Endothelial cell of umbilical vein (primary cell): ENCODE measurements around the gene PITPNM3. TPM values are rescaled to one million over a fixed set of nuclear protein-coding genes. Genes with fewer than 3 reads are reported as not detected.

ENCODE experiments used
- BruUV-seq: library from RNA; stranded (reverse); fragments of 400-500 nt; replicated peaks from 2 replicates; lab custom pipeline; 2021; lab: Mats Ljungman, UMichigan
- CTCF ChIA-PET: fragments of 300-600, 350-600 bp; sonication (Branson Sonifier 250); formaldehyde crosslinking; loops from one replicate; lab custom pipeline; 2021; ENCODE audit warnings: antibody characterized with exemption, inconsistent platforms; lab: Charles Lee
- POLR2A ChIA-PET: fragments of 300-600, 350-600 bp; sonication (Branson Sonifier 250); formaldehyde crosslinking; loops from one replicate; lab custom pipeline; 2021; ENCODE audit warnings: antibody characterized with exemption, inconsistent platforms; lab: Charles Lee
- DNase-seq: peaks from one replicate; pipeline ENCODE4 v3.0.0-alpha.2; 2011; ENCODE audit warnings: low read depth, low spot score
- FAIRE-seq: peaks from 2 replicates; lab custom pipeline; 2011; peaks lifted over from hg19 to GRCh38; lab: Jason Lieb, UNC
- H2AFZ ChIP-seq: 2 replicates; pipeline ENCODE4 v1.6.0; 2012; ENCODE audit warnings: low read depth, low read length, control low read depth, inconsistent platforms
- H3K27ac ChIP-seq: 2 replicates; pipeline ENCODE4 v1.5.1; 2011; ENCODE audit warnings: low read depth, mild to moderate bottlenecking, control low read depth, low read length, moderate library complexity; ENCODE audit not compliant: insufficient read depth
- H3K27me3 ChIP-seq, 2 experiments: 2 replicates each; pipeline versions ENCODE4 v1.6.0 to v1.6.1; 2011; ENCODE audit warnings: low read length in 2 of 2, mixed read lengths in 1 of 2; ENCODE audit not compliant: control insufficient read depth in 2 of 2, insufficient read depth in 2 of 2
- H3K36me3 ChIP-seq, 2 experiments: 2 replicates in 1 of 2; 3 replicates in 1 of 2; pipeline ENCODE4 v1.5.1; 2011; ENCODE audit warnings: low read length in 2 of 2, mild to moderate bottlenecking in 1 of 2, moderate library complexity in 1 of 2; ENCODE audit not compliant: control insufficient read depth in 2 of 2, insufficient read depth in 2 of 2; ENCODE audit errors: extremely low read depth in 1 of 2
- H3K4me1 ChIP-seq: 3 replicates; pipeline ENCODE4 v1.5.1; 2011; ENCODE audit warnings: mild to moderate bottlenecking, low read length; ENCODE audit not compliant: control insufficient read depth, insufficient read depth; ENCODE audit errors: extremely low read depth
- H3K4me2 ChIP-seq: 2 replicates; pipeline ENCODE4 v1.6.1; 2011; ENCODE audit warnings: low read length, control low read depth, mixed read lengths; ENCODE audit not compliant: insufficient read depth
- H3K4me3 ChIP-seq, 3 experiments: fragments of 200-600 bp in 1 of 3; sonication (generic), shearing (Covaris generic) in 1 of 3; replicated peaks in 1 of 3; 2 replicates each; pipeline ENCODE4 v1.5.1; 2011 to 2016; ENCODE audit warnings: control low read depth in 3 of 3, low read length in 3 of 3, mild to moderate bottlenecking in 2 of 3, inconsistent platforms in 1 of 3, low read depth in 1 of 3, moderate library complexity in 1 of 3; ENCODE audit not compliant: insufficient read depth in 1 of 3
- H3K79me2 ChIP-seq: 2 replicates; pipeline ENCODE4 v1.6.0; 2012; ENCODE audit warnings: low read length, inconsistent platforms; ENCODE audit not compliant: control insufficient read depth, insufficient read depth
- H3K9ac ChIP-seq: replicated peaks from 2 replicates; pipeline ENCODE3; 2011; ENCODE audit warnings: low read length, control low read depth; ENCODE audit not compliant: insufficient read depth; ENCODE audit errors: extremely low read depth
- H3K9me1 ChIP-seq: replicated peaks from 3 replicates; pipeline ENCODE4 v1.6.0; 2011; ENCODE audit warnings: mild to moderate bottlenecking, low read length; ENCODE audit not compliant: control insufficient read depth, insufficient read depth; ENCODE audit errors: extremely low read depth
- H3K9me3 ChIP-seq: replicated peaks from 2 replicates; pipeline ENCODE4 v1.5.1; 2012; ENCODE audit warnings: low read length, inconsistent platforms; ENCODE audit not compliant: control insufficient read depth, insufficient read depth
- H4K20me1 ChIP-seq: replicated peaks from 2 replicates; pipeline ENCODE3; 2011; ENCODE audit warnings: mild to moderate bottlenecking, low read length; ENCODE audit not compliant: control insufficient read depth, insufficient read depth; ENCODE audit errors: extremely low read depth
- FOS ChIP-seq: IDR thresholded peaks from 2 replicates; pipeline ENCODE4 v1.6.1; 2011; ENCODE audit warnings: mild to moderate bottlenecking, low read length, moderate library complexity, borderline replicate concordance; ENCODE audit not compliant: insufficient read depth
- GATA2 ChIP-seq: IDR thresholded peaks from 2 replicates; pipeline ENCODE4 v1.7.0; 2011; ENCODE audit warnings: low read depth, mild to moderate bottlenecking, moderate library complexity, mixed read lengths, low read length; ENCODE audit not compliant: insufficient read length, insufficient read depth
- JUN ChIP-seq: IDR thresholded peaks from 2 replicates; pipeline ENCODE4 v1.6.1; 2011; ENCODE audit warnings: borderline replicate concordance, low read depth; ENCODE audit not compliant: insufficient read length, insufficient read depth
- MYC ChIP-seq: IDR thresholded peaks from one replicate; pipeline ENCODE4 v1.6.1; 2011; ENCODE audit warnings: mild to moderate bottlenecking, low read depth, low read length
- dilution Hi-C: fragments of 300-500 bp; cut with MboI; formaldehyde crosslinking; loops from one replicate; pipeline ENCODE4 v1.15.0; 2019; ENCODE audit warnings: low sequenced_read_pairs; ENCODE audit not compliant: extremely low pct_ligation_motif_present
- intact Hi-C: fragments of 100-400 bp; cut with micrococcal nuclease; formaldehyde crosslinking; loops from one replicate; pipeline ENCODE4 v1.10.0; 2022
- polyA plus RNA-seq, 4 experiments: library from polyadenylated mRNA; depleted of rRNA in 3 of 4; stranded (reverse) in 3 of 4; unstranded in 1 of 4; fragments of >200 nt; gene quantifications; 2 replicates each; pipeline versions ENCODE4 v1.2.1 to v1.2.3, GENCODE V29; 2011 to 2012; ENCODE audit warnings: missing spikeins in 1 of 4
- total RNA-seq: library from RNA; stranded (reverse); gene quantifications from 2 replicates; pipeline ENCODE4 v1.2.3, GENCODE V29; 2021
- TF ChIP-seq, protein P1 (sequence below), 2 donors: IDR thresholded peaks; 1 replicate in 1 of 2; 2 replicates in 1 of 2; pipeline ENCODE4 v1.5.1; 2011; ENCODE audit warnings: low read length in 2 of 2, mild to moderate bottlenecking in 2 of 2, moderate library complexity in 2 of 2, control low read depth in 1 of 2, inconsistent platforms in 1 of 2, low read depth in 1 of 2; ENCODE audit not compliant: insufficient read depth in 1 of 2; ENCODE audit errors: extremely low read depth in 1 of 2
- TF ChIP-seq, protein P2 (sequence below): IDR thresholded peaks from 2 replicates; pipeline ENCODE4 v1.6.1; 2011; ENCODE audit not compliant: insufficient read depth, insufficient read length

PITPNM3 gene
- total and polyA plus RNA-seq, 2 donors (not counting 3 experiments of a cell fraction or from before 2014, with no cell fraction given): 1.0 to 1.9 TPM

DNA sequence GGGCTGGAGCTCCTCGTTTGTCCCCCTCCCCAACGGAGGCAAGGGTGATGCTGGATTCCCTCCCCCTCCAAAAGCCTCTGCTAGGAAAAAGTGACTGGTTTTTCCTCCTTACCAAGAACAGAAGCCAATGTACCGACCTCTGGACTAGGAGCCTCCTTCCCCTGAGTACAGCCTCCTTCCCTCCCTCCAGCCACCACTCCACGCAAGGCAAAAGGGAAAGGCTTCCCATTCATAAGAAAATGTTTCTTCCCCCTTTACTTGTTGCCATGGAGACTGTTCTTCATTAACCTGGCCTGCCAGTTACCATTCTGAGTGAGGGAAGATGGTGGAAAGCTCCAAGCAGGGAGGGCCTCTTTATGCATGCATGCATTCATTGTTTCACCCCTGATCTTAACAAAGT lies 116.4 kb downstream of the PITPNM3 start:
- Histone ChIP-seq H3K4me1 (peaks cover 14% of the 10 kb centered on the region), H2AFZ (no peak overlapping the region), H3K4me2 (no peak overlapping the region), H3K4me3 (no peak overlapping the region), H4K20me1 (no peaks in the 10 kb centered on the region), H3K9ac (no peak overlapping the region), H3K79me2 (no peaks in the 10 kb centered on the region), H3K9me1 (no peaks in the 10 kb centered on the region), H3K9me3 (no peaks in the 10 kb centered on the region), H3K36me3 (no peaks in the 10 kb centered on the region), H3K27ac (no peak overlapping the region), H3K27me3 (peaks cover 8 to 25% of the 10 kb centered on the region in 2 experiments)
- ChIA-PET POLR2A (no interaction called here), CTCF (interaction anchor here (1.1 kb wide), 1 partner anchor 9 kb away, joined by 3 read pairs; no protein-coding TSS in a partner anchor)
- TF ChIP-seq, protein P1, sequence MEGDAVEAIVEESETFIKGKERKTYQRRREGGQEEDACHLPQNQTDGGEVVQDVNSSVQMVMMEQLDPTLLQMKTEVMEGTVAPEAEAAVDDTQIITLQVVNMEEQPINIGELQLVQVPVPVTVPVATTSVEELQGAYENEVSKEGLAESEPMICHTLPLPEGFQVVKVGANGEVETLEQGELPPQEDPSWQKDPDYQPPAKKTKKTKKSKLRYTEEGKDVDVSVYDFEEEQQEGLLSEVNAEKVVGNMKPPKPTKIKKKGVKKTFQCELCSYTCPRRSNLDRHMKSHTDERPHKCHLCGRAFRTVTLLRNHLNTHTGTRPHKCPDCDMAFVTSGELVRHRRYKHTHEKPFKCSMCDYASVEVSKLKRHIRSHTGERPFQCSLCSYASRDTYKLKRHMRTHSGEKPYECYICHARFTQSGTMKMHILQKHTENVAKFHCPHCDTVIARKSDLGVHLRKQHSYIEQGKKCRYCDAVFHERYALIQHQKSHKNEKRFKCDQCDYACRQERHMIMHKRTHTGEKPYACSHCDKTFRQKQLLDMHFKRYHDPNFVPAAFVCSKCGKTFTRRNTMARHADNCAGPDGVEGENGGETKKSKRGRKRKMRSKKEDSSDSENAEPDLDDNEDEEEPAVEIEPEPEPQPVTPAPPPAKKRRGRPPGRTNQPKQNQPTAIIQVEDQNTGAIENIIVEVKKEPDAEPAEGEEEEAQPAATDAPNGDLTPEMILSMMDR (IDR thresholded peaks at IDR 0.05; ENCODE audit: extremely low read depth in 1 of 2, insufficient read depth in 1 of 2, low read depth in 1 of 2, low read length in 2 of 2): no peak
- TF ChIP-seq MYC: no peak
- TF ChIP-seq JUN: no peak
- TF ChIP-seq FOS: no peak
- TF ChIP-seq, protein P2, sequence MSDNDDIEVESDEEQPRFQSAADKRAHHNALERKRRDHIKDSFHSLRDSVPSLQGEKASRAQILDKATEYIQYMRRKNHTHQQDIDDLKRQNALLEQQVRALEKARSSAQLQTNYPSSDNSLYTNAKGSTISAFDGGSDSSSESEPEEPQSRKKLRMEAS: no peak
- no peak for TF ChIP-seq GATA2
- dilution Hi-C loops (no loop called here), intact Hi-C loops (loop anchor here (5.0 to 10.0 kb wide), 2 partner anchors 953 to 1195 kb away; partner anchors contain the start of genes DERL2 and MIS12)
- no peak for DNase-seq
- no peak for FAIRE-seq
- no TSS peak for BruUV-seq
